ENCODE data around the gene LRRC57. TPM values are rescaled to one million over a fixed set of nuclear protein-coding genes. Genes with fewer than 3 reads are reported as not detected.

Gene LRRC57
- total RNA-seq, 1 donor = 19.9 TPM

DNA sequence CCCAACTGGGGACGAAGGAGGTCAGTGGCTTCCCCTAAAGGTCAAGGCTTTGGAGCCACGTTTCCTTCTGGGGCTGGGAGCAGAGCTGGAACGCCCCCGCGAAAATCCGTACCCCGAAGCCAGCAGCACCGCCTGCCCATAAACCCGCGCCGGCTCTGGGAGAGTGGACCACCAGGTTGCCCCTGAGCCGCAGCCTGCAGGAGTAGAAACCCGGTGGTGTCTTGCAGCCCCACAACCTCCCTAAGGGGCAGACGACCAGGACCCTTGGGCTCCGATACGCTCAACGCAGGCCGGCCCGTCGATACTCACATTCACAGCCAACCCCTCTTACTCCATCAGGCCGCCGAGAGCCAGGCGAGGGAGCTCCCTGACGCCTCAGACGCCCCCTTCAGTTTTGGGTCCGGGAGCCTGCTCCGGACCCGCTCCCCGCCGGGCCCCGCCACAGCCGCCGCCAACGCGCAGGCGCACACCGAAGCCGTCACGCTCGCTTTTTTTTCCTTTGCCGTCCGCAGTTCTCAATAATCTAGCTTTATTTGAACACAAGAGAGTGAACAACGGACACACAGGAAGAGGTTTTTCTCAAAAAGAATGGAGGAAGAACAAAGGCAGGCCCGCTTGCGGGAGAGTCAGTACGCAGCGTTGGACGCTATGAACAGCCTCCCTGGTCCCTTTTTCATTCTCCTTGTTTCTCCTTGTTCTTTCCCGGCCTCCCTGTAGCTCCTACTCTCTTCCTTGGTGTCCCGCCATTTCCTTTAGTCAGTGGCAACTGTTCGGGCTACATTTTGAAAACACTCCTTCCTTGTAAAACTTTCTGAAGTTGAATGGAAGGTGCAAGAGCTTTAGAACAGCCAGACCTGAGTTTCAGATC lies 57.7 kb downstream of the LRRC57 start, which contains the start of gene ZNF106:
TSS of gene ZNF106 (minus strand) at position 471 of the 868 bp plus-strand sequence. CDS start 18,852 bp downstream, outside the sequence.
- TF ChIP-seq, protein P1, sequence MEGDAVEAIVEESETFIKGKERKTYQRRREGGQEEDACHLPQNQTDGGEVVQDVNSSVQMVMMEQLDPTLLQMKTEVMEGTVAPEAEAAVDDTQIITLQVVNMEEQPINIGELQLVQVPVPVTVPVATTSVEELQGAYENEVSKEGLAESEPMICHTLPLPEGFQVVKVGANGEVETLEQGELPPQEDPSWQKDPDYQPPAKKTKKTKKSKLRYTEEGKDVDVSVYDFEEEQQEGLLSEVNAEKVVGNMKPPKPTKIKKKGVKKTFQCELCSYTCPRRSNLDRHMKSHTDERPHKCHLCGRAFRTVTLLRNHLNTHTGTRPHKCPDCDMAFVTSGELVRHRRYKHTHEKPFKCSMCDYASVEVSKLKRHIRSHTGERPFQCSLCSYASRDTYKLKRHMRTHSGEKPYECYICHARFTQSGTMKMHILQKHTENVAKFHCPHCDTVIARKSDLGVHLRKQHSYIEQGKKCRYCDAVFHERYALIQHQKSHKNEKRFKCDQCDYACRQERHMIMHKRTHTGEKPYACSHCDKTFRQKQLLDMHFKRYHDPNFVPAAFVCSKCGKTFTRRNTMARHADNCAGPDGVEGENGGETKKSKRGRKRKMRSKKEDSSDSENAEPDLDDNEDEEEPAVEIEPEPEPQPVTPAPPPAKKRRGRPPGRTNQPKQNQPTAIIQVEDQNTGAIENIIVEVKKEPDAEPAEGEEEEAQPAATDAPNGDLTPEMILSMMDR (IDR thresholded peaks at IDR 0.05; ENCODE audit: insufficient read depth, low read depth, low read length) = no peak
- peak; percentile 94 for DNase-seq (ENCODE audit: low read depth)
- H3K4me3 ChIP-seq (ENCODE audit: low read depth, low read length) = peak within 1 kb of the TSS; percentile 98

DNA sequence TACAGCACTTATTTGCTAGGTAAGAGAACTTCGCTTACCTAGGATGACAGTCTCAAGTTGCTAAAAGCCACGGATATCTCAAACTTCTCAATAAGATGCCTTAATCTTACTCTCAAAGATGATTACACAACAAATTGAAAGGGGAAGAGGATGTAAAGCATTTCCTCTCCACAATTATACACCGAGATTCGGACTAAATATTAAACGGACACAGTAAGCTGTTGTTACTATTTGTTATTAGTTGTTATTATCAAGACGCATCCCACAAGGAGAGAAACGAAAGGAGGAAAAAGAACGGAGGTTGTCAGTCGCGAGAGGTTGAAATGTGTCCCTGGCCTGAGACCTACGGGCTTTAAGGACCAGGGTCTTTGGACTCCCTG lies 58.3 kb downstream of the LRRC57 start:
- peak overlapping the region; percentile 98 for H3K4me3 ChIP-seq (ENCODE audit: low read depth, low read length)
- TF ChIP-seq, protein P1 (IDR thresholded peaks at IDR 0.05; ENCODE audit: insufficient read depth, low read depth, low read length) = no peak
- peak; percentile 35 for DNase-seq (ENCODE audit: low read depth)

Other genes starting within 250 kb of the LRRC57 start
- 0.64 and 2.6 TPM in 2 replicates for gene CAPN3, start 189.3 kb downstream of the LRRC57 start, total RNA-seq
- gene ZNF106, start 57.7 kb downstream of the LRRC57 start, total RNA-seq = 74.1 and 90.2 TPM in 2 replicates
- 81.5 and 83.3 TPM in 2 replicates for gene SNAP23, start 53.2 kb downstream of the LRRC57 start, total RNA-seq
- gene HAUS2, start within 50 bp of the LRRC57 start, total RNA-seq = 25.9 and 26.7 TPM in 2 replicates
- gene STARD9, start 26.8 kb upstream of the LRRC57 start, total RNA-seq = 9.1 and 11.0 TPM in 2 replicates
- gene CDAN1, start 188.3 kb upstream of the LRRC57 start, total RNA-seq = 6.8 and 15.1 TPM in 2 replicates

Measured in fibroblast of villous mesenchyme (primary cell).